Hepatocyte (in vitro differentiated cells): ENCODE measurements around the gene UGP2.

Source experiments
- CTCF ChIP-seq: fragments of 200-600 bp; sonication (generic); IDR thresholded peaks from 2 replicates; pipeline ENCODE4 v1.5.1; 2016; ENCODE audit warnings: antibody characterized with exemption, mild to moderate bottlenecking; ENCODE audit not compliant: poor library complexity
- EZH2 ChIP-seq: fragments of 200-600 bp; sonication (generic); IDR thresholded peaks from 2 replicates; pipeline ENCODE4 v1.6.1; 2016; ENCODE audit warnings: antibody characterized with exemption, mild to moderate bottlenecking, borderline replicate concordance
- EZH2phosphoT487 ChIP-seq: fragments of 200-600 bp; sonication (generic); IDR thresholded peaks from one replicate; pipeline ENCODE4 v1.6.1; 2018; ENCODE audit warnings: antibody characterized with exemption, mild to moderate bottlenecking, low read depth, moderate library complexity; ENCODE audit not compliant: unreplicated experiment, severe bottlenecking

GRCh38 chr2:63850649-63851048, 9.0 kb downstream of the UGP2 start:
- TF ChIP-seq CTCF (no peak), EZH2 (no peak), EZH2phosphoT487 (no peak)
